Stomach (tissue), 9 donors: ENCODE results near the gene TNS2. TPM values are rescaled to one million over a fixed set of nuclear protein-coding genes. Genes with fewer than 3 reads are reported as not detected.

Experiments
- DNase-seq, 2 donors: peaks; one replicate each; pipeline versions ENCODE4 v3.0.0 to v3.0.0-alpha.2; 2013 to 2019
- H3K27ac ChIP-seq, 5 donors: fragments of 200-600 bp in 4 of 5; sonication (generic) in 4 of 5; one replicate each; pipeline ENCODE4 v1.5.1; 2013 to 2019; ENCODE audit warnings: mild to moderate bottlenecking in 1 of 5, moderate library complexity in 1 of 5
- H3K27me3 ChIP-seq, 3 donors: fragments of 200-600 bp; sonication (generic); one replicate each; pipeline ENCODE4 v1.5.1; 2017 to 2019; ENCODE audit warnings: mixed run types in 1 of 3
- H3K36me3 ChIP-seq, 4 donors: fragments of 200-600 bp; sonication (generic); 1 replicate in 3 of 4; 2 replicates in 1 of 4; pipeline ENCODE4 v1.5.1; 2016 to 2019
- H3K4me1 ChIP-seq, 4 donors: fragments of 200-600 bp; sonication (generic); one replicate each; pipeline ENCODE4 v1.5.1; 2016 to 2019
- H3K4me3 ChIP-seq, 4 donors: fragments of 200-600 bp; sonication (generic) in 3 of 4; one replicate each; pipeline ENCODE4 v1.5.1; 2016 to 2019; ENCODE audit warnings: mild to moderate bottlenecking in 1 of 4
- H3K9me3 ChIP-seq, 4 donors: fragments of 200-600 bp; sonication (generic); one replicate each; pipeline ENCODE4 v1.5.1; 2016 to 2019
- EP300 ChIP-seq: sonication (generic); formaldehyde crosslinking; IDR thresholded peaks from one replicate; pipeline ENCODE4 v1.6.1; 2017; ENCODE audit warnings: antibody characterized with exemption
- POLR2A ChIP-seq, 4 donors: fragments of 450-650 bp; IDR thresholded peaks; one replicate each; pipeline ENCODE4 v1.6.1; 2016; ENCODE audit warnings: antibody characterized with exemption in 4 of 4, control low read depth in 2 of 4, mild to moderate bottlenecking in 1 of 4, moderate library complexity in 1 of 4
- POLR2AphosphoS5 ChIP-seq, 3 donors: sonication (generic); formaldehyde crosslinking; IDR thresholded peaks; one replicate each; pipeline ENCODE4 v1.6.1; 2016; ENCODE audit warnings: antibody characterized with exemption in 3 of 3
- WGBS, 5 donors: extraction: QIAGEN DNeasy Blood & Tissue Kit in 3 of 5; methylation state at CpG; one replicate each; pipeline versions ENCODE4 v1.1.5 to v1.1.7; 2013 to 2018; 5-methylcytosine and 5-hydroxymethylcytosine counted together
- intact Hi-C: fragments of 100-400 bp; cut with DNase I; formaldehyde crosslinking; loops from one replicate; pipeline ENCODE4 v1.15.1; 2023; ENCODE audit warnings: low total_unique reads
- polyA plus RNA-seq, 3 donors: library from polyadenylated mRNA; stranded (reverse); fragments of 200-250 nt; gene quantifications; one replicate each; pipeline ENCODE4 v1.2.3, GENCODE V29; 2013
- total RNA-seq, 5 donors: library from RNA; depleted of rRNA; stranded (reverse); fragments of >200 nt; gene quantifications; one replicate each; pipeline versions ENCODE4 v1.1.0 to v1.2.3, GENCODE V29; 2014 to 2016
- TF ChIP-seq, protein P1 (sequence below), 7 experiments: fragments of 450-650 bp in 4 of 7; fragments of 200-600 bp in 3 of 7; sonication (generic) in 3 of 7; IDR thresholded peaks; one replicate each; pipeline ENCODE4 v1.5.1; 2016 to 2019; ENCODE audit warnings: antibody characterized with exemption in 7 of 7, control low read depth in 2 of 7, mild to moderate bottlenecking in 1 of 7
- donor health status: healthy with polysubstance abuse.
- donor health status: Bipolar disorder and iron deficiency.
- donor health status: healthy.

TNS2 gene
- total and polyA plus RNA-seq, 8 donors, result 38.5 to 164 (median 73.7) TPM

DNA sequence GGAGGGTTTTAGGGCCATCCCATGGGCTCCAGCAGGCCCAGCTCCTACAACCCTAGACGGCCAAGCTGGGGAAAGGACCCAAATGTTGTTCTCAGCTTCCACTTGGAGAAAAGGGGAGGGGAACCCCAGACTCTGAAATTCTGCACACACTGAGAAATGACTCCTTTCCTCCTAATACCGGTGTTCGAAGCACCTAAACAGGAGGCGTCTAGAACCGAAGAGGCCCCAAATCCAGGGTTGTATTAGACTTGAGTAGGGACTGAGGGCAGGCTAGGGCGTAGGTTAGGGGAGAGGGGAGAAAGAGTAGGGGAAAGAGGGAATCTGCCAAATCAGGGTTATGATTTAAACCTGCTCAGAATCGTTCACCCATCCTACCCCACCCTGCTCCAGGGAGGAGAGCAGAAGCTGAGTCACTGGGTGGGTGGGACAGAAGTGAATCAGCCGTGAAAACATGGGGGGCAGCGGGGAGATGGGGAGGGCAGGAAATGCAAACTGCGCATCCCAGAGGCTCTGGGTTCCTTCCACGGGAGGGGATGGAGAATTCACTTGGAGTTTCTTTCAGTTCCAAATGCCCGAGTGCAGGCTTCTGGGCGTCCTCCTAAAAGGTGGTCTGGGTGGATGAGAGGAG, 48.6 kb downstream of the TNS2 start:
- Histone ChIP-seq H3K4me1 (peaks cover 26 to 63% (median 40%) of the 10 kb centered on the region in 4 donors), H3K4me3 (peak overlapping the region; percentile 51 to 66 (median 60)), H3K36me3 (peaks cover 0 to 9% (median 8%) of the 10 kb centered on the region in 4 donors), H3K9me3 (no peaks in the 10 kb centered on the region), H3K27me3 (peaks cover 0 to 22% (median 0%) of the 10 kb centered on the region in 3 donors), H3K27ac (peak overlapping the region; percentile 73 to 91 (median 82))
- intact Hi-C loops, result no loop called here
- peak; percentile 24 to 58 for DNase-seq
- 42 to 58% (median 51%) methylated on average over 13 of the region's 13 CpGs for WGBS, 5 donors
- TF ChIP-seq EP300, result no peak
- no peak for TF ChIP-seq POLR2A (IDR thresholded peaks at IDR 0.05)
- TF ChIP-seq, protein P1, sequence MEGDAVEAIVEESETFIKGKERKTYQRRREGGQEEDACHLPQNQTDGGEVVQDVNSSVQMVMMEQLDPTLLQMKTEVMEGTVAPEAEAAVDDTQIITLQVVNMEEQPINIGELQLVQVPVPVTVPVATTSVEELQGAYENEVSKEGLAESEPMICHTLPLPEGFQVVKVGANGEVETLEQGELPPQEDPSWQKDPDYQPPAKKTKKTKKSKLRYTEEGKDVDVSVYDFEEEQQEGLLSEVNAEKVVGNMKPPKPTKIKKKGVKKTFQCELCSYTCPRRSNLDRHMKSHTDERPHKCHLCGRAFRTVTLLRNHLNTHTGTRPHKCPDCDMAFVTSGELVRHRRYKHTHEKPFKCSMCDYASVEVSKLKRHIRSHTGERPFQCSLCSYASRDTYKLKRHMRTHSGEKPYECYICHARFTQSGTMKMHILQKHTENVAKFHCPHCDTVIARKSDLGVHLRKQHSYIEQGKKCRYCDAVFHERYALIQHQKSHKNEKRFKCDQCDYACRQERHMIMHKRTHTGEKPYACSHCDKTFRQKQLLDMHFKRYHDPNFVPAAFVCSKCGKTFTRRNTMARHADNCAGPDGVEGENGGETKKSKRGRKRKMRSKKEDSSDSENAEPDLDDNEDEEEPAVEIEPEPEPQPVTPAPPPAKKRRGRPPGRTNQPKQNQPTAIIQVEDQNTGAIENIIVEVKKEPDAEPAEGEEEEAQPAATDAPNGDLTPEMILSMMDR (IDR thresholded peaks at IDR 0.05), result no peak
- TF ChIP-seq POLR2AphosphoS5 (IDR thresholded peaks at IDR 0.05), result no peak

- intact Hi-C loops, result no loop called here
- Histone ChIP-seq H3K36me3 (peaks cover 0 to 9% (median 8%) of the 10 kb centered on the region in 4 donors), H3K9me3 (no peaks in the 10 kb centered on the region), H3K27me3 (peaks cover 0 to 22% (median 0%) of the 10 kb centered on the region in 3 donors), H3K4me3 (peak overlapping the region; percentile 51 to 66 (median 60)), H3K4me1 (peaks cover 26 to 67% (median 41%) of the 10 kb centered on the region in 4 donors), H3K27ac (peak overlapping the region; percentile 73 to 91 (median 82))
- peak; percentile 90 to 95 for DNase-seq
- TF ChIP-seq POLR2AphosphoS5 (IDR thresholded peaks at IDR 0.05) (peak; percentile 11 to 84 (median 65)), EP300 (peak; percentile 19), POLR2A (IDR thresholded peaks at IDR 0.05) (no peak)
- TF ChIP-seq, protein P1 (IDR thresholded peaks at IDR 0.05), result peak in 5 of 7 experiments; percentile 92 to 99 (median 98)
- 19 to 30% (median 23%) methylated on average over 6 of the region's 6 CpGs for WGBS, 5 donors
Measured at GRCh38 chr12:53099071-53099882, 49.4 kb downstream of the TNS2 start.

- peak in 1 of 2 donors; percentile 5 for DNase-seq
- peaks cover 0 to 22% (median 0%) of the 10 kb centered on the region in 3 donors for H3K27me3 ChIP-seq
- H3K9me3 ChIP-seq, result no peaks in the 10 kb centered on the region
- intact Hi-C loops, result loop anchor here (5.0 kb wide), 1 partner anchor 33 kb away; no protein-coding TSS in a partner anchor
- H3K27ac ChIP-seq, result no peak overlapping the region
- no peak overlapping the region for H3K4me3 ChIP-seq
- peaks cover 26 to 66% (median 41%) of the 10 kb centered on the region in 4 donors for H3K4me1 ChIP-seq
- TF ChIP-seq POLR2AphosphoS5 (IDR thresholded peaks at IDR 0.05) (no peak), POLR2A (IDR thresholded peaks at IDR 0.05) (no peak), EP300 (no peak)
- TF ChIP-seq, protein P1 (IDR thresholded peaks at IDR 0.05), result no peak
- 75 to 88% (median 80%) methylated on average over 13 of the region's 13 CpGs for WGBS, 5 donors
- peaks cover 0 to 9% (median 8%) of the 10 kb centered on the region in 4 donors for H3K36me3 ChIP-seq
Measured at GRCh38 chr12:53100466-53101151, 50.7 kb downstream of the TNS2 start.

GRCh38 chr12:53101266-53101665, 51.4 kb downstream of the TNS2 start:
- no peak for DNase-seq
- no peak overlapping the region for H3K4me3 ChIP-seq
- 81 to 90% (median 87%) methylated on average over 7 of the region's 7 CpGs for WGBS, 5 donors

More at GRCh38 chr12:53101266-53101665, 51.4 kb downstream of the TNS2 start:
- peaks cover 0 to 20% (median 0%) of the 10 kb centered on the region in 3 donors for H3K27me3 ChIP-seq
- intact Hi-C loops, result loop anchor here (5.0 kb wide), 1 partner anchor 34 kb away; no protein-coding TSS in a partner anchor
- H3K27ac ChIP-seq, result no peak overlapping the region
- TF ChIP-seq, protein P1 (IDR thresholded peaks at IDR 0.05), result no peak
- TF ChIP-seq POLR2AphosphoS5 (IDR thresholded peaks at IDR 0.05), result no peak
- TF ChIP-seq EP300, result no peak
- TF ChIP-seq POLR2A (IDR thresholded peaks at IDR 0.05), result no peak
- peaks cover 0 to 9% (median 8%) of the 10 kb centered on the region in 4 donors for H3K36me3 ChIP-seq
- H3K4me1 ChIP-seq, result peaks cover 26 to 59% (median 37%) of the 10 kb centered on the region in 4 donors
- H3K9me3 ChIP-seq, result no peaks in the 10 kb centered on the region
